ENCODE measurements around the gene CDK5RAP3. TPM values are rescaled to one million over a fixed set of nuclear protein-coding genes. Genes with fewer than 3 reads are reported as not detected.
A peak's percentile ranks its signal among the peaks of the same experiment; 100 is the strongest.

The CDK5RAP3 gene
- total and polyA plus RNA-seq, 2 of the 13 experiments (the other 11 are each of a cell fraction or from before 2014, with no cell fraction given): 128 to 154 TPM

DNA sequence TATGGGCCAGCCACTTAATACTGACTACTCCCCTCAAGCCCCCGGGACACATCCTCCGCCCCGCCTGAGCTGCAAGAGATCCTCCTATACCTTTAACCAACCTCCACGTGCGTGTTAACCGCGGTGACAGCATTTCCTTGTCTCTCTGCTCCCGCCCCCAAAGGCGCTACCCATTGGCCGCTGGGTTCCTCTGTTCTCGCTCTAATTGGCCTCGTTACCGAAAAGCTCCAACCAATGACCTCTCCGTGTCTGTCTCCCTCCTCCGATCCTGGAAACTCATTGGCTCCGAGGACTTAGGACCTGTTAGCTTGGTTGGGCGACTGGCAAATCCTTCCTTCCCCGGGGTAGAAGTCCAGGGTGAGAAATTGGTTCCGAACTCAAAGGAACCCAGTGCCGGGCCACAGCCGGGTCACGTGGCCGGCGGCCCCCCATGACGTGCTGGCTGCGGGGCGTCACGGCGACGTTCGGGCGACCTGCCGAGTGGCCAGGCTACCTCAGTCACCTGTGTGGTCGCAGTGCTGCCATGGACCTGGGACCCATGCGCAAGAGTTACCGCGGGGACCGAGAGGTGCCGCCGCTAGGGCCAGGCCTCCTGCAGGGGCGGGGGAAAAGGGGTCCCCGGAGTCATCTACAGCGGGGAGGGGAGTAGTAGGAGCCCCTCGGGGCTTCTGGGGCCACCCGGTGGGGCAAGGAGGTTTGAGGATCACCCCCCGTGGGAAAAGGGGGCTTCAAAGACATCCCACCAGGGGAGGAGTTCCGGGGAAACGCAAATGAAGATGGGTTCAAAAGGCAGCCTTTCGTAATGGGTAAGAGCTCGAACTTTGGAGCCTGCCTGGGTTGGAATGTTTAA lies 29.4 kb upstream of the CDK5RAP3 start, which contains the start of gene PNPO (continued):
- TF ChIP-seq EP300 (IDR thresholded peaks at IDR 0.05; ENCODE audit: low read depth in 2 of 2, low read length in 2 of 2) (peak in 1 of 2 experiments; percentile 36; a peak in 1 of 4 replicates), EP300 (CRISPR knock-in tag; IDR thresholded peaks at IDR 0.05; ENCODE audit: borderline replicate concordance) (no peak), RXRA (CRISPR knock-in tag; IDR thresholded peaks at IDR 0.05) (peak; percentile 86), ZNF709 (CRISPR knock-in tag; IDR thresholded peaks at IDR 0.05) (peak; percentile 94; the same call in 1 of the 2 replicates), PHF5A (CRISPR knock-in tag; IDR thresholded peaks at IDR 0.05; ENCODE audit: low read depth, unreplicated experiment) (peak; percentile 41), ZNF749 (CRISPR knock-in tag; IDR thresholded peaks at IDR 0.05; ENCODE audit: borderline replicate concordance) (peak; percentile 96), XRCC5 (optimal IDR thresholded peaks at IDR 0.05; ENCODE audit: low read length) (peak; percentile 97), ZNF143 (CRISPR knock-in tag; IDR thresholded peaks at IDR 0.05) (peak; percentile 61; the same call in 1 of the 2 replicates), ZNF550 (CRISPR knock-in tag; IDR thresholded peaks at IDR 0.05; ENCODE audit: borderline replicate concordance) (peak; percentile 27; the same call in 1 of the 2 replicates), ZNF138 (CRISPR knock-in tag; IDR thresholded peaks at IDR 0.05; ENCODE audit: low read depth) (peak; percentile 48; the same call in 1 of the 2 replicates), IRX3 (CRISPR knock-in tag; IDR thresholded peaks at IDR 0.05; ENCODE audit: borderline replicate concordance, low read depth) (peak; percentile 98; the same call in 1 of the 2 replicates), ATF7-NPFF (CRISPR knock-in tag; IDR thresholded peaks at IDR 0.05; ENCODE audit: low read depth) (peak; percentile 71), ZFP36 (IDR thresholded peaks at IDR 0.05; ENCODE audit: borderline replicate concordance, low read depth, low read length, partially characterized antibody) (no peak), PHB2 (IDR thresholded peaks at IDR 0.05; ENCODE audit: partially characterized antibody) (no peak), ZNF354B (CRISPR knock-in tag; IDR thresholded peaks at IDR 0.05) (peak; percentile 95), SRY (CRISPR knock-in tag; IDR thresholded peaks at IDR 0.05) (peak; percentile 90), GPN1 (CRISPR knock-in tag; IDR thresholded peaks at IDR 0.05; ENCODE audit: borderline replicate concordance) (peak; percentile 64; the same call in 1 of the 2 replicates)
- TF ChIP-seq, protein P1, sequence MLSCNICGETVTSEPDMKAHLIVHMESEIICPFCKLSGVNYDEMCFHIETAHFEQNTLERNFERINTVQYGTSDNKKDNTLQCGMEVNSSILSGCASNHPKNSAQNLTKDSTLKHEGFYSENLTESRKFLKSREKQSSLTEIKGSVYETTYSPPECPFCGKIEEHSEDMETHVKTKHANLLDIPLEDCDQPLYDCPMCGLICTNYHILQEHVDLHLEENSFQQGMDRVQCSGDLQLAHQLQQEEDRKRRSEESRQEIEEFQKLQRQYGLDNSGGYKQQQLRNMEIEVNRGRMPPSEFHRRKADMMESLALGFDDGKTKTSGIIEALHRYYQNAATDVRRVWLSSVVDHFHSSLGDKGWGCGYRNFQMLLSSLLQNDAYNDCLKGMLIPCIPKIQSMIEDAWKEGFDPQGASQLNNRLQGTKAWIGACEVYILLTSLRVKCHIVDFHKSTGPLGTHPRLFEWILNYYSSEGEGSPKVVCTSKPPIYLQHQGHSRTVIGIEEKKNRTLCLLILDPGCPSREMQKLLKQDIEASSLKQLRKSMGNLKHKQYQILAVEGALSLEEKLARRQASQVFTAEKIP (CRISPR knock-in tag; IDR thresholded peaks at IDR 0.05; ENCODE audit: borderline replicate concordance): no peak
- TF ChIP-seq, protein P2, sequence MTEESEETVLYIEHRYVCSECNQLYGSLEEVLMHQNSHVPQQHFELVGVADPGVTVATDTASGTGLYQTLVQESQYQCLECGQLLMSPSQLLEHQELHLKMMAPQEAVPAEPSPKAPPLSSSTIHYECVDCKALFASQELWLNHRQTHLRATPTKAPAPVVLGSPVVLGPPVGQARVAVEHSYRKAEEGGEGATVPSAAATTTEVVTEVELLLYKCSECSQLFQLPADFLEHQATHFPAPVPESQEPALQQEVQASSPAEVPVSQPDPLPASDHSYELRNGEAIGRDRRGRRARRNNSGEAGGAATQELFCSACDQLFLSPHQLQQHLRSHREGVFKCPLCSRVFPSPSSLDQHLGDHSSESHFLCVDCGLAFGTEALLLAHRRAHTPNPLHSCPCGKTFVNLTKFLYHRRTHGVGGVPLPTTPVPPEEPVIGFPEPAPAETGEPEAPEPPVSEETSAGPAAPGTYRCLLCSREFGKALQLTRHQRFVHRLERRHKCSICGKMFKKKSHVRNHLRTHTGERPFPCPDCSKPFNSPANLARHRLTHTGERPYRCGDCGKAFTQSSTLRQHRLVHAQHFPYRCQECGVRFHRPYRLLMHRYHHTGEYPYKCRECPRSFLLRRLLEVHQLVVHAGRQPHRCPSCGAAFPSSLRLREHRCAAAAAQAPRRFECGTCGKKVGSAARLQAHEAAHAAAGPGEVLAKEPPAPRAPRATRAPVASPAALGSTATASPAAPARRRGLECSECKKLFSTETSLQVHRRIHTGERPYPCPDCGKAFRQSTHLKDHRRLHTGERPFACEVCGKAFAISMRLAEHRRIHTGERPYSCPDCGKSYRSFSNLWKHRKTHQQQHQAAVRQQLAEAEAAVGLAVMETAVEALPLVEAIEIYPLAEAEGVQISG (CRISPR knock-in tag; IDR thresholded peaks at IDR 0.05): peak; percentile 91
- TF ChIP-seq, protein P3, sequence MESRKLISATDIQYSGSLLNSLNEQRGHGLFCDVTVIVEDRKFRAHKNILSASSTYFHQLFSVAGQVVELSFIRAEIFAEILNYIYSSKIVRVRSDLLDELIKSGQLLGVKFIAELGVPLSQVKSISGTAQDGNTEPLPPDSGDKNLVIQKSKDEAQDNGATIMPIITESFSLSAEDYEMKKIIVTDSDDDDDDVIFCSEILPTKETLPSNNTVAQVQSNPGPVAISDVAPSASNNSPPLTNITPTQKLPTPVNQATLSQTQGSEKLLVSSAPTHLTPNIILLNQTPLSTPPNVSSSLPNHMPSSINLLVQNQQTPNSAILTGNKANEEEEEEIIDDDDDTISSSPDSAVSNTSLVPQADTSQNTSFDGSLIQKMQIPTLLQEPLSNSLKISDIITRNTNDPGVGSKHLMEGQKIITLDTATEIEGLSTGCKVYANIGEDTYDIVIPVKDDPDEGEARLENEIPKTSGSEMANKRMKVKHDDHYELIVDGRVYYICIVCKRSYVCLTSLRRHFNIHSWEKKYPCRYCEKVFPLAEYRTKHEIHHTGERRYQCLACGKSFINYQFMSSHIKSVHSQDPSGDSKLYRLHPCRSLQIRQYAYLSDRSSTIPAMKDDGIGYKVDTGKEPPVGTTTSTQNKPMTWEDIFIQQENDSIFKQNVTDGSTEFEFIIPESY (CRISPR knock-in tag; IDR thresholded peaks at IDR 0.05): peak; percentile 4; the same call in 1 of the 2 replicates
- TF ChIP-seq, protein P4, sequence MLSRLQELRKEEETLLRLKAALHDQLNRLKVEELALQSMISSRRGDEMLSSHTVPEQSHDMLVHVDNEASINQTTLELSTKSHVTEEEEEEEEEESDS (CRISPR knock-in tag; IDR thresholded peaks at IDR 0.05; ENCODE audit: borderline replicate concordance): peak; percentile 92; the same call in 1 of the 2 replicates
